OCI-LY7 (cell line): Measurements from ENCODE around the gene VAMP8. TPM values are rescaled to one million over a fixed set of nuclear protein-coding genes. Genes with fewer than 3 reads are reported as not detected.

Source experiments
- BruUV-seq: library from RNA; stranded (reverse); fragments of 400-500 nt; replicated peaks from 2 replicates; lab custom pipeline; 2021; lab: Mats Ljungman, UMichigan
- CTCF ChIA-PET: fragments of 300-600 bp; sonication (Branson Sonifier 250); formaldehyde crosslinking; loops from one replicate; lab custom pipeline; 2022; ENCODE audit warnings: antibody characterized with exemption; ENCODE audit not compliant: unreplicated experiment; lab: Charles Lee
- POLR2A ChIA-PET: fragments of 300-600 bp; sonication (Branson Sonifier 250); formaldehyde crosslinking; loops from one replicate; lab custom pipeline; 2022; ENCODE audit warnings: antibody characterized with exemption; lab: Charles Lee
- DNase-seq: peaks from one replicate; pipeline ENCODE4 v3.0.0-alpha.2; 2015; ENCODE audit warnings: low spot score
- H2AFZ ChIP-seq: fragments of 200-600 bp; sonication (generic), shearing (Covaris generic); 2 replicates; pipeline ENCODE4 v1.6.1; 2014; ENCODE audit warnings: mild to moderate bottlenecking, antibody characterized with exemption, low read length, moderate library complexity
- H3K27ac ChIP-seq: fragments of 200-600 bp; sonication (generic); 2 replicates; pipeline ENCODE4 v1.5.1; 2014; ENCODE audit warnings: mixed run types, low read depth, mild to moderate bottlenecking, moderate library complexity, low read length, inconsistent platforms; ENCODE audit not compliant: poor library complexity, severe bottlenecking
- H3K36me3 ChIP-seq: fragments of 200-600 bp; sonication (generic); 2 replicates; pipeline ENCODE4 v1.6.1; 2014; ENCODE audit warnings: mild to moderate bottlenecking, antibody characterized with exemption, low read length, moderate library complexity, mixed read lengths; ENCODE audit not compliant: insufficient read depth
- H3K4me1 ChIP-seq: fragments of 200-600 bp; sonication (generic); 2 replicates; pipeline ENCODE4 v1.5.1; 2014; ENCODE audit warnings: mild to moderate bottlenecking, low read length; ENCODE audit not compliant: insufficient read depth, poor library complexity, severe bottlenecking
- H3K4me2 ChIP-seq: fragments of 200-600 bp; sonication (generic); 2 replicates; pipeline ENCODE4 v1.6.1; 2014; ENCODE audit warnings: mild to moderate bottlenecking, low read length
- H3K4me3 ChIP-seq: fragments of 200-600 bp; sonication (generic); 2 replicates; pipeline ENCODE4 v1.5.1; 2014; ENCODE audit warnings: mild to moderate bottlenecking, low read depth, low read length; ENCODE audit not compliant: poor library complexity, severe bottlenecking
- H3K79me2 ChIP-seq: fragments of 200-600 bp; sonication (generic); 2 replicates; pipeline ENCODE4 v1.6.1; 2016; ENCODE audit warnings: low read depth, mild to moderate bottlenecking, low read length, moderate library complexity, mixed read lengths; ENCODE audit not compliant: insufficient read depth
- H3K9me2 ChIP-seq: fragments of 200-600 bp; sonication (generic); 2 replicates; pipeline ENCODE4 v1.6.1; 2016; ENCODE audit warnings: mild to moderate bottlenecking, low read length, mixed read lengths; ENCODE audit not compliant: insufficient read depth
- H3K9me3 ChIP-seq: fragments of 200-600 bp; sonication (generic); 2 replicates; pipeline ENCODE4 v1.6.1; 2014; ENCODE audit warnings: mild to moderate bottlenecking, mixed run types, low read length, mixed read lengths
- H4K20me1 ChIP-seq: fragments of 200-600 bp; sonication (generic); 2 replicates; pipeline ENCODE4 v1.6.1; 2014; ENCODE audit warnings: mild to moderate bottlenecking, antibody characterized with exemption, low read length, moderate library complexity, mixed read lengths; ENCODE audit not compliant: insufficient read depth
- CTCF ChIP-seq: fragments of 200-600 bp; sonication (generic); conservative IDR thresholded peaks from 2 replicates; pipeline ENCODE4 v1.5.1; 2014; ENCODE audit warnings: mild to moderate bottlenecking, antibody characterized with exemption, low read length, moderate library complexity, mixed read lengths
- EZH2phosphoT487 ChIP-seq: fragments of 200-600 bp; sonication (generic); IDR thresholded peaks from 2 replicates; pipeline ENCODE4 v1.6.1; 2018; ENCODE audit warnings: low read depth, borderline replicate concordance, mild to moderate bottlenecking, mixed run types, antibody characterized with exemption, low read length, moderate library complexity, mixed read lengths
- intact Hi-C: fragments of 100-400 bp; cut with micrococcal nuclease; formaldehyde crosslinking; loops from one replicate; pipeline ENCODE4 v1.10.0; 2022; ENCODE audit not compliant: unreplicated experiment
- total RNA-seq, 2 experiments: library from RNA; depleted of rRNA in 1 of 2; stranded (reverse); fragments of >200 nt in 1 of 2; shearing (Covaris generic) in 1 of 2; gene quantifications; 2 replicates each; pipeline ENCODE4 v1.2.3, GENCODE V29; 2014 to 2022

The VAMP8 gene
- total RNA-seq, 2 experiments from 2014 or later: 112 to 152 TPM

- no peak for DNase-seq
- Histone ChIP-seq H3K79me2 (peaks cover 12% of the 10 kb centered on the region; the same call in 1 of the 2 replicates), H3K4me2 (no peak overlapping the region), H2AFZ (no peak overlapping the region), H3K27ac (no peak overlapping the region), H3K9me2 (no peaks in the 10 kb centered on the region), H4K20me1 (no peaks in the 10 kb centered on the region), H3K9me3 (no peaks in the 10 kb centered on the region), H3K4me1 (peaks cover 19% of the 10 kb centered on the region), H3K4me3 (no peak overlapping the region), H3K36me3 (peaks cover 8% of the 10 kb centered on the region; the same call in 1 of the 2 replicates)
- intact Hi-C loops: no loop called here
- CTCF ChIA-PET: no interaction called here
- TF ChIP-seq CTCF (no peak), EZH2phosphoT487 (no peak)
- POLR2A ChIA-PET: interaction anchor here (0.7 kb wide), 1 partner anchor 15 kb away, joined by 4 read pairs; the partner anchor contains the start of gene VAMP8
- no TSS peak for BruUV-seq
Measured at GRCh38 chr2:85593023-85593422, 15.6 kb downstream of the VAMP8 start.

GRCh38 chr2:85594715-85595300, 17.4 kb downstream of the VAMP8 start:
- no peak for DNase-seq
- H2AFZ ChIP-seq: peak overlapping the region; percentile 79
- no peaks in the 10 kb centered on the region for H3K9me3 ChIP-seq
- H3K79me2 ChIP-seq: peaks cover 12% of the 10 kb centered on the region; the same call in 1 of the 2 replicates
- intact Hi-C loops: loop anchor here (1.0 kb wide), 1 partner anchor 17 kb away; no protein-coding TSS in a partner anchor
- BruUV-seq: TSS peak; percentile 98
- ChIA-PET POLR2A (interaction anchor here (1.1 to 3.9 kb wide), 11 partner anchors 7 to 56 kb away, joined by 3 to 34 read pairs (median 6); partner anchors contain the start of genes C2orf68, GGCX, MAT2A and VAMP8), CTCF (interaction anchor here (0.6 to 1.4 kb wide), 3 partner anchors 9 to 34 kb away, joined by 3 read pairs; no protein-coding TSS in a partner anchor)
- no peaks in the 10 kb centered on the region for H4K20me1 ChIP-seq
- peaks cover 8% of the 10 kb centered on the region; the same call in 1 of the 2 replicates for H3K36me3 ChIP-seq
- peak overlapping the region; percentile 42 for H3K27ac ChIP-seq
- TF ChIP-seq CTCF (no peak), EZH2phosphoT487 (no peak)
- no peaks in the 10 kb centered on the region for H3K9me2 ChIP-seq
- peak overlapping the region; percentile 82 for H3K4me2 ChIP-seq
- H3K4me3 ChIP-seq: peak overlapping the region; percentile 89
- H3K4me1 ChIP-seq: peaks cover 23% of the 10 kb centered on the region
